Eye (tissue), 1 donor: Measurements from ENCODE around the gene SAMD1.
"Not testable (repeated sequence)": the region's sequence is repeated elsewhere in the genome, so short reads cannot be mapped to it uniquely, and the experiment has no call there.

Experiments
- DNase-seq: peaks from one replicate; pipeline ENCODE4 v3.0.0-alpha.2; 2015

The SAMD1 gene

GRCh38 chr19:14058182-14059092 is 32.1 kb downstream of the SAMD1 start:
- DNase-seq, result no peak

GRCh38 chr19:14056741-14057356 is 33.7 kb downstream of the SAMD1 start:
- DNase-seq, result peak; percentile 24

DNA sequence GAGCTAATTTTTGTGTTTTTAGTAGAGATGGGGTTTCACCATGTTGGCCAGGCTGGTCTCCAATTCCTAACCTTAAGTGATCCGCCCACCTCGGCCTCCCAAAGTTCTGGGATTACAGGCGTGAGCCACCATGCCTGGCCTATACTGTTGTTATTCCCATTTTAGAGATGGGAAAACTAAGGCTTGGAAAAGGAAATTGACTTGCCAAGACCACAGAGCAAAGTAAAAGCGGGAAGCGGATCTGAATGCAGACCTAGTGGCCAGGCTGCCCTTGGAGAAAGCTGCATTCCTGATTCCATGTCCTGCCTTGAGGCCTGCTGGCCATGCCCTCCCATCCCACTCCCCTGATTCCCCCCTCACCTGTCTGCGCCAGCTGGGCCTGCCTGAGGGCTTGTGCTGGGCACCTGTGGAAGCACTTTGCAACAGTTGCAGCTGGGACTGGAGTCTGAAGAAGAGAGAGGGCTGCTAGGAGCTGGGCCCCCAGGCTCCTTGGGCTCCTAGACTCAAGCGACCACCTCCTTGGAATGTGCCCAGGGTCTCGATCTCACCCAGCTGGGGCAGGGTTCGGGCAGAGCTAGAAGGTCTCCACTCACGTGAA is 34.4 kb downstream of the SAMD1 start:
- no peak for DNase-seq

GRCh38 chr19:14055396-14055795 is 35.2 kb downstream of the SAMD1 start:
- DNase-seq, result no peak

DNA sequence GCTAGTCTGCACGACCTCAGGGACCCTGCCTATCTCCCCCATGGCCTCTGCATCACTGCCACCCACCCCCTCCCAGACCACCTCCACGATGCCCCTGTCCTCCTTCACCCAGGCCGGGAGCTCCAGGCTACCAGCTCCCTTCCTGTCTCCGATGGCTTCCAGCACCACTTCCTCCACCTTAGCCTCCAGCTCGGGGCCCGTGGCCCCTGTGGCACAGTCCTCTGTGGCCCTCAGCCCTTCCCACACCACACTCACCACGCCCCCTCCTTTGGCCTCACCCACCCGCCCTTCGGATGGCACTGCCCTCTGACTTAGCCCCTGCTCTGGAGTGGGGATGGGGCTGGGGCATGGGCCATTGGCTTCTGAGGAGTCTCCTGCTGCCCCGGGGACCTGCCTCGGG is 35.8 kb downstream of the SAMD1 start:
- no peak for DNase-seq

DNA sequence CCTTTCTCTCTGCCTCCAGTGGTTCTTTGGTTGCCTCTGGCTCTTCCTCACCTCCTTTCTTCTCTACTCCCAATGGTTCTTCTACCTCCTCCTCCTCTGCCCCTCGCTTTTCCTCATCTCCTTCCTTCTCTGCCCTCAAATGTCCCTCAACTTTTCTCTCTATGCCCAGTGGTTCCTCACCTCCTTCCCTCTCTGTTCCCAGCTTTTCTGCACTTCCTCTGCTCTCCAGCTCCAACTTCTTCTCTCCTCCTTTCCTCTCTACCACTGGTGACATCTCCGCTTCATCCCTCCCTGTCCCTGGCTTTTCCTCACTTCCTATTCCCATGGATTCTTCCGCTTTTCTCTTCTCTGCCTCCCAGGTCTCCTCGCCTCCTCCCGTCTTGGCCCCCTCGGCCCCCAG is 36.5 kb downstream of the SAMD1 start:
- no peak for DNase-seq

GRCh38 chr19:14053500-14053899 is 37.1 kb downstream of the SAMD1 start:
- DNase-seq, result no peak

- DNase-seq, result no peak
Observed at GRCh38 chr19:14053032-14053431, 37.5 kb downstream of the SAMD1 start.

DNA sequence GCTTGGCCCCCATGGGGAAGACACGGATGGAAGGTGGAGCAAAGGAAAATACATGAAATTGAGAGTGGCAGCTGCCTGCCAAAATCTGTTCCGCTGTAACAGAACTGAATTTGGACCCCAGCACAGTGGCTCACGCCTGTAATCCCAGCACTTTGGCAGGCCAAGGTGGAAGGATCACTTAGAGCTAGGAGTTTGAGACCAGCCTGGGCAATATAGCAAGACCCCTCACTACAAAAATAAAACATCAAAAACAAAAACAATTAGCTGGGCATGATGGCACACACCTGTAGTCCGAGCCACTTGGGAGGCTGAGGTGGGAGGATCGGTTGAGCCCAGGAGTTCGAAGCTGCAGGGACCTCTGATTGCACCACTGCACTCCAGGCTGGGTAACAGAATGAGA is 38.1 kb downstream of the SAMD1 start:
- DNase-seq, result no peak

GRCh38 chr19:14051980-14052379 is 38.6 kb downstream of the SAMD1 start:
- DNase-seq, result no peak

DNA sequence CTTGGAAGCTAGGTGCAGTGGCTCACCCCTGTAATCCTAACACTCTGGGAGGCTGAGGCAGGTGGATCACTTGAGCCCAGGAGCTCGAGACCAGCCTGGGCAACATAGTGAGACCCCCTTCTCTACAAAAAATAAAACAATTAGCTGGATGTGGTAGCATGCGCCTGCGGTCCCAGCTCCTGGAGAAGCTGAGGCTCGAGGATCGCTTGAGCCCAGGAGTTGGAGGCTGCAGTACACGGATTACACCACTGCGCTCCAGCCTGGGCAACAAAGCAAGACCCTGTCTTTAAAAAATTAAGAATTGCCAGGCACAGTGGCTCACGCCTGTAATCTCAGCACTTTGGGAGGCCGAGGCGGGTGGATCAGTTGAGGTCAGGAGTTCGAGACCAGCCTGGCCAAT is 39.6 kb downstream of the SAMD1 start:
- DNase-seq, result not testable (repeated sequence)

DNA sequence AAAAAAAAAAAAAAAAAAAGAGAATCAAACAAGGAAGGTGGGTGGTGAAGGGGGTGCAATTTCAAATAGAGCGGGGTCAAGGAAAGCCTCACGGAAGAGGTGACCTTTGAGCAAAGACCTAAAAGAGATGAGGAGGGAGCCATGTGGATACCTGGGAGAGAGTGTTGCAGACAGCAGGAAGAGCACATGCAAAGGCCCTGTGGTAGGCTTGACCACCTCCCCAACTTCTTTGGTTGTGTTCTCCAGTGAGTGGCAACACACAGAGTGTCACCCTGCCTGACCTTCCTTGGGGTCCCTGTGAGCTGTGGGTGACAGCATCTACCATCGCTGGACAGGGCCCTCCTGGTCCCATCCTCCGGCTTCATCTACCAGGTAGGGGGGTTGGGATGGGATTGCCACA is 40.0 kb downstream of the SAMD1 start:
- no peak for DNase-seq

DNA sequence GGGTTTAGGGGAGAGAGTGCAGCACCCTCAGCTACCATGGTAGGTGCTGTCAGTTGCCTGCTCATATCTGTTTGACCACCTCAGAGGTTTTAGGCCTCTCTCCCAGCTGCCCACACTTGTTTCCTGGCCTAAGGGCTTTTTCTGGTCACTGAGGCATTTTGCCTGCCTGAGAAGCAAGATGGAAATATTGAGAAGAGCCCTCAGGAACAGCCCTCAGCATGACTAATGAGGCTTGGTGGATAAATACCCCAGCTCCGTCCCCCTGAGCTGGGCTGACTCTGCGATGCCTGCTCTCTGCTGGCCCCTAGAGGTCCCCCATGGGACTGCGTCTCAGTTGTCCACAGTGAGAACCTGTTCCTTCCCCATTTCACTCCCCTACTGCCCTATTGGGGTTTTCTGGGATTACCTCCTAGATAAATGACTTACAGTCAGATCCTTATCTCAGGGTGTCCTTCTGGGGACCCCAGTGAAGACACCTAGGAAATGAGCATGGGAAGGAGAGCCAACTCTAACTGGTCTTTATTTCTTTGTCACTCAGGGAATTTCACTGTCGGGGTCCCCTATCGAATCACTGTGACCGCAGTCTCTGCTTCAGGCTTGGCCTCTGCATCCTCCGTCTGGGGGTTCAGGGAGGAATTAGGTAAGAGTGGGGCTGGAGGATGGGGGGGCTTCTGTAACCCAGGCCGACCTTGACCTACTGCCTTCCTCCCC is 42.0 kb downstream of the SAMD1 start:
- no peak for DNase-seq

- not testable (repeated sequence) for DNase-seq
Observed at GRCh38 chr19:14047866-14048265, 42.7 kb downstream of the SAMD1 start.

- DNase-seq, result peak; percentile 85
Observed at GRCh38 chr19:14042659-14043608, 47.6 kb downstream of the SAMD1 start.

DNA sequence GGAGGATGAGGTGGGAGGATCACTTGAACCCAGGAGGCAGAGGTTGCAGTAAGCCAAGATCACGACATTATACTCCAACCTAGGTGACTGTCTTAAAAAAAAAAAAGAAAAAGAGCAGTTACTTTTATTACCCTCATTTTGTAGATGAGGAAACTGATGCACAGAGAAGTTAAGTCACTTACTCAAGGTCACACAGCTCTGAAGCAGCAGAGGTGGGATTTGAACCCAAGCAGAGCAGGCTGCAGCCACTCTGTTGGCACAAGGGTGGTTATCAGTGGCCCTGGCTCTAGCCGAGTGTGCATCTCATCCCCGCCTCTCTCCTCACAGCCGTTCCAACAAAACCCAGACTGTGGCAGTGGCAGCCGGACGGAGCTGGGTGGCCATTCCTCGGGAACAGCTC is 51.4 kb downstream of the SAMD1 start:
- DNase-seq, result no peak
